ENCODE data around the gene SURF4.
A peak's percentile ranks its signal among the peaks of the same experiment; 100 is the strongest.

DNA sequence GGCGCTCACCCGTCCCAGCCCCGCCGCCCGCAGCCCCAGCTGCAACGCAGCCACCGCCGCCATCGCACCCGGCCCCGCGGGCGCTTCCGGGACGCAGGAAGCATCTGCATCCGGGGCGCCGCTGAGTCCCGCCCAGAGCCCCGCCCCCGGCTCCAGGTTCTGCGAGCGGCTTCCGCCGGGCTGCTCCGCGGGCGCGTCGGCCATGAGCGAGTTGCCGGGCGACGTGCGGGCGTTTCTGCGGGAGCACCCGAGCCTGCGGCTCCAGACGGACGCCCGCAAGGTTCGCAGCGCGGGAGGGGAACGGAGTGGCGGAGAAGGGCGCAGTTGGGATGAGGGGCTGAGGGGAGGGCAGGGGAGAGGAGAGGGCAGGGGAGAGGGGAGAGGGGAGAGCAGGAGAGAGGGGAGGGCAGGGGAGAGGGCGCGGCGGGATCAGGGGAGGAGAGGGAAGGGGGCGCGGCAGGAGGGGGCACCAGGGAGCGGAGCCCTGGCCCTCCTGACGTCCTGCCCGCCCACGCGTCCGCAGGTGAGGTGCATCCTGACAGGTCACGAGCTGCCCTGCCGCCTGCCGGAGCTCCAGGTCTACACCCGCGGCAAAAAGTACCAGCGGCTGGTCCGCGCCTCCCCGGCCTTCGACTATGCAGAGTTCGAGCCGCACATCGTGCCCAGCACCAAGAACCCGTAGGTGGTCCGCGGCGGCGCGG, 19.3 kb downstream of the SURF4 start, which contains the start of the genes SURF1 and SURF2:
- TF ChIP-seq POLR2AphosphoS5 (IDR thresholded peaks at IDR 0.05; ENCODE audit: low read depth), result peak; percentile 69; the same call in 1 of the 2 replicates
- TF ChIP-seq, protein P1, sequence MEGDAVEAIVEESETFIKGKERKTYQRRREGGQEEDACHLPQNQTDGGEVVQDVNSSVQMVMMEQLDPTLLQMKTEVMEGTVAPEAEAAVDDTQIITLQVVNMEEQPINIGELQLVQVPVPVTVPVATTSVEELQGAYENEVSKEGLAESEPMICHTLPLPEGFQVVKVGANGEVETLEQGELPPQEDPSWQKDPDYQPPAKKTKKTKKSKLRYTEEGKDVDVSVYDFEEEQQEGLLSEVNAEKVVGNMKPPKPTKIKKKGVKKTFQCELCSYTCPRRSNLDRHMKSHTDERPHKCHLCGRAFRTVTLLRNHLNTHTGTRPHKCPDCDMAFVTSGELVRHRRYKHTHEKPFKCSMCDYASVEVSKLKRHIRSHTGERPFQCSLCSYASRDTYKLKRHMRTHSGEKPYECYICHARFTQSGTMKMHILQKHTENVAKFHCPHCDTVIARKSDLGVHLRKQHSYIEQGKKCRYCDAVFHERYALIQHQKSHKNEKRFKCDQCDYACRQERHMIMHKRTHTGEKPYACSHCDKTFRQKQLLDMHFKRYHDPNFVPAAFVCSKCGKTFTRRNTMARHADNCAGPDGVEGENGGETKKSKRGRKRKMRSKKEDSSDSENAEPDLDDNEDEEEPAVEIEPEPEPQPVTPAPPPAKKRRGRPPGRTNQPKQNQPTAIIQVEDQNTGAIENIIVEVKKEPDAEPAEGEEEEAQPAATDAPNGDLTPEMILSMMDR (IDR thresholded peaks at IDR 0.05; ENCODE audit: insufficient read depth, low read length), result no peak
- TF ChIP-seq, protein P2, sequence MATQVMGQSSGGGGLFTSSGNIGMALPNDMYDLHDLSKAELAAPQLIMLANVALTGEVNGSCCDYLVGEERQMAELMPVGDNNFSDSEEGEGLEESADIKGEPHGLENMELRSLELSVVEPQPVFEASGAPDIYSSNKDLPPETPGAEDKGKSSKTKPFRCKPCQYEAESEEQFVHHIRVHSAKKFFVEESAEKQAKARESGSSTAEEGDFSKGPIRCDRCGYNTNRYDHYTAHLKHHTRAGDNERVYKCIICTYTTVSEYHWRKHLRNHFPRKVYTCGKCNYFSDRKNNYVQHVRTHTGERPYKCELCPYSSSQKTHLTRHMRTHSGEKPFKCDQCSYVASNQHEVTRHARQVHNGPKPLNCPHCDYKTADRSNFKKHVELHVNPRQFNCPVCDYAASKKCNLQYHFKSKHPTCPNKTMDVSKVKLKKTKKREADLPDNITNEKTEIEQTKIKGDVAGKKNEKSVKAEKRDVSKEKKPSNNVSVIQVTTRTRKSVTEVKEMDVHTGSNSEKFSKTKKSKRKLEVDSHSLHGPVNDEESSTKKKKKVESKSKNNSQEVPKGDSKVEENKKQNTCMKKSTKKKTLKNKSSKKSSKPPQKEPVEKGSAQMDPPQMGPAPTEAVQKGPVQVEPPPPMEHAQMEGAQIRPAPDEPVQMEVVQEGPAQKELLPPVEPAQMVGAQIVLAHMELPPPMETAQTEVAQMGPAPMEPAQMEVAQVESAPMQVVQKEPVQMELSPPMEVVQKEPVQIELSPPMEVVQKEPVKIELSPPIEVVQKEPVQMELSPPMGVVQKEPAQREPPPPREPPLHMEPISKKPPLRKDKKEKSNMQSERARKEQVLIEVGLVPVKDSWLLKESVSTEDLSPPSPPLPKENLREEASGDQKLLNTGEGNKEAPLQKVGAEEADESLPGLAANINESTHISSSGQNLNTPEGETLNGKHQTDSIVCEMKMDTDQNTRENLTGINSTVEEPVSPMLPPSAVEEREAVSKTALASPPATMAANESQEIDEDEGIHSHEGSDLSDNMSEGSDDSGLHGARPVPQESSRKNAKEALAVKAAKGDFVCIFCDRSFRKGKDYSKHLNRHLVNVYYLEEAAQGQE (IDR thresholded peaks at IDR 0.05; ENCODE audit: insufficient replicate concordance, low read depth), result no peak
- TF ChIP-seq GABPA (IDR thresholded peaks at IDR 0.05; ENCODE audit: low read depth), result peak; percentile 85
- no peak for TF ChIP-seq SPI1 (IDR thresholded peaks at IDR 0.05; ENCODE audit: borderline replicate concordance, low read depth)

All from HL-60 (cell line).